Endometrial microvascular endothelial cells (primary cell): ENCODE results near the gene SPATA31C1. TPM values are rescaled to one million over a fixed set of nuclear protein-coding genes. Genes with fewer than 3 reads are reported as not detected.

Source experiments
- total RNA-seq: library from RNA; depleted of rRNA; stranded (reverse); fragments of >200 nt; gene quantifications from one replicate; pipeline ENCODE4 v1.2.3, GENCODE V29; 2015; ENCODE audit errors: inconsistent ontology term

SPATA31C1 gene
- total RNA-seq, 1 donor from 2014 or later = not detected

Other genes starting within 250 kb of the SPATA31C1 start
- gene CTSL, start 191.8 kb upstream of the SPATA31C1 start, total RNA-seq = 175 TPM
- not detected for gene SPATA31E1, start 35.1 kb upstream of the SPATA31C1 start, total RNA-seq
- not detected for gene CDK20, start 56.6 kb downstream of the SPATA31C1 start, total RNA-seq
- gene SPATA31C2, start 220.5 kb downstream of the SPATA31C1 start, total RNA-seq = not detected